GM12864 (cell line): Measurements from ENCODE around the gene RPS27A.
"Not testable (repeated sequence)": the region's sequence is repeated elsewhere in the genome, so short reads cannot be mapped to it uniquely, and the experiment has no call there.

Source experiments
- DNase-seq: peaks from one replicate; pipeline ENCODE4 v3.0.0-alpha.2; 2011; ENCODE audit warnings: low read depth
- H3K4me3 ChIP-seq: 2 replicates; pipeline ENCODE4 v1.5.1; 2011; ENCODE audit warnings: mild to moderate bottlenecking, low read depth, low read length, control low read depth
- TF ChIP-seq, protein P1 (sequence below): IDR thresholded peaks from 2 replicates; pipeline ENCODE4 v1.5.1; 2011; ENCODE audit warnings: low read depth, mild to moderate bottlenecking, moderate library complexity, low read length, control low read depth, inconsistent platforms; ENCODE audit errors: missing control alignments

Gene RPS27A

DNA sequence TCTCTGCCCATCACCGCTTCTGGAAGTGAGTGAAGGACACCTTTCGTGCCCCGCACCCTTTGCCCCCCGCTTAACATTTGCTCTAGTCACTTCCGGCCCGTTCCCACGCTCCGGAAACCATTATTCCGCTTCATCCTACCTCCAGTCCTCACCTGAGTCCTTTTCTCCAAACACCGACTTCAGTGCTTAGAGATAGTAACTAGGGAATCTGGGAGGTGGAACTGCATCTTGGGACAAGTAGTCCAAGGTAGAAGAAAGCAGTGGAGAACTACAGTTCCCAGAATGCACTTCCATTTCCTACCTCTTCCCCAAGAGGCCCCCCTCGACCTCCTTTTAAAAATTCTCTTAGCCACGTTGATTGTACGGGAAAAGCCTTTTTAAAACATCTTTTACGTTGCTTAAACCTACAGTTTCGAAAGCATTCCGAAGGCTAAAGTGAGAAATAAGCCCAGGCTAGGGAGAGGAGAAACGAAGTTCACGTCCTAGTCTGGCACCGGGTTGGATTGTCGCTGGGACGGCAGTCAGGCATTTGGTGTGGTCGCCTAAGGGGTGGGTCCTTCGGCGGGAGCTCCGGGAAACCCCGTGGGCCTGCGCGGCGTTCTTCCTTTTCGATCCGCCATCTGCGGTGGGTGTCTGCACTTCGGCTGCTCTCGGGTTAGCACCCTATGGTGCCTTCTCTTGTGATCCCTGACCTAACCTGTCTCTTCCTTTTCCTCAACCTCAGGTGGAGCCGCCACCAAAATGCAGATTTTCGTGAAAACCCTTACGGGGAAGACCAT lies at the start of gene RPS27A, which contains the start of gene CLHC1:
Gene RPS27A (plus strand): TSS at position 605 of the 779 bp plus-strand sequence. CDS start 137 bp downstream, at position 742.
Gene CLHC1 (minus strand): TSS at position 210 of the 779 bp plus-strand sequence. CDS start 9,882 bp downstream, outside the sequence.
- peak within 1 kb of the TSS; percentile 81 for H3K4me3 ChIP-seq
- TF ChIP-seq, protein P1, sequence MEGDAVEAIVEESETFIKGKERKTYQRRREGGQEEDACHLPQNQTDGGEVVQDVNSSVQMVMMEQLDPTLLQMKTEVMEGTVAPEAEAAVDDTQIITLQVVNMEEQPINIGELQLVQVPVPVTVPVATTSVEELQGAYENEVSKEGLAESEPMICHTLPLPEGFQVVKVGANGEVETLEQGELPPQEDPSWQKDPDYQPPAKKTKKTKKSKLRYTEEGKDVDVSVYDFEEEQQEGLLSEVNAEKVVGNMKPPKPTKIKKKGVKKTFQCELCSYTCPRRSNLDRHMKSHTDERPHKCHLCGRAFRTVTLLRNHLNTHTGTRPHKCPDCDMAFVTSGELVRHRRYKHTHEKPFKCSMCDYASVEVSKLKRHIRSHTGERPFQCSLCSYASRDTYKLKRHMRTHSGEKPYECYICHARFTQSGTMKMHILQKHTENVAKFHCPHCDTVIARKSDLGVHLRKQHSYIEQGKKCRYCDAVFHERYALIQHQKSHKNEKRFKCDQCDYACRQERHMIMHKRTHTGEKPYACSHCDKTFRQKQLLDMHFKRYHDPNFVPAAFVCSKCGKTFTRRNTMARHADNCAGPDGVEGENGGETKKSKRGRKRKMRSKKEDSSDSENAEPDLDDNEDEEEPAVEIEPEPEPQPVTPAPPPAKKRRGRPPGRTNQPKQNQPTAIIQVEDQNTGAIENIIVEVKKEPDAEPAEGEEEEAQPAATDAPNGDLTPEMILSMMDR: no peak
- DNase-seq: peak; percentile 91

DNA sequence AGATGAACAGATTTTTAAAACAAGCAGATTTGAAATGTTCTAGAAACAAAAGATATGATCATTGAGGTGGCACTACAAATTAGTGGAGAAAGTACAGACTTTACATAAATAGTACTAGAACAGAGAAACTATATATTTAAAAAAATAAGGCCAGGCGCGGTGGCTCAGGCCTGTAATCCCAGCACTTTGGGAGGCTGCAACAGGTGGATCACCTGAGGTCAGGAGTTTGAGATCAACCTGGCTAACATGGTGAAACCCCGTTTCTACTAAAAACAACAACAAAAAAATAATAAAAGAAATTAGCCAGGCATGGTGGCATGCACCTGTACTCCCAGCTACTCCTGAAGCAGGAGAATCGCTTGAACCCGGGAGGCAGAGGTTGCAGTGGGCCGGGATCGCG lies 45.7 kb upstream of the RPS27A start:
- DNase-seq, H3K4me3 ChIP-seq: not testable (repeated sequence)

DNA sequence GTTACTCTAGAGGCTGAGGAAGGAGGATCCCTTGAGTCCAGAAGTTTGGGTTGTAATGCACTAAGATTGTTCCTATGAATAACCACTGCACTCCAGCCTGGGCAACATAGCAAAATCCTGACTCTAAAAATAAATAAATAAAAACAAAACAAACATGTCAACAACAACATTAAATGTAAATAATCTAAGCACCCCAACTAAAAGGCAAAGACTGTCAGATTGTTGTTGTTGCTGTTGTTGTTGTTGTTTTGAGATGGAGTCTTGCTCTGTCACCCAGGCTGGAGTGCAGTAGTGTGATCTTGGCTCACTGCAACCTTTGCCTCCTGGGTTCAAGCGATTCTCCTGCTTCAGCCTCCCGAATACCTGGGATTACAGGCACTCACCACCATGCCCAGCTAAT lies 40.6 kb upstream of the RPS27A start:
- not testable (repeated sequence) for H3K4me3 ChIP-seq, DNase-seq

DNA sequence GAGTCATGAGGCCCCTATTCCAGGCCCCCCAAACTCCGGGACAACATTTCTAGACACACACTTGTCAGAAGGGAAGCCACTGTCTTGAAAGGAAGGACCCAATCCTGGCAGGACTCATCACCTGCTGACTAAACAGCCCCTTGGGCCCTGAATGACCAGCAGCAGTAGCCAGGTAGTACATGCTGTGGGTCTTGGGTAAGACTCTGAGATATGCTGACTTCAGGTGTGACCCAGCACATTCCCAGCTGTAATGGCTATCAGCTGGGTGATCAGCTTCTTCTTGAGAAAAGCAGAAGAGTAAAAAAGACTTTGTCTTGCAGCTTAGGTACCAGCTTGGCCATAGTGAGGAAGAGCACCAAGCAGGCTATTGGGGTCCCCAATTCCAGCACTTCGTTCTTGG lies 36.0 kb upstream of the RPS27A start:
- no peak for DNase-seq
- TF ChIP-seq, protein P1: no peak
- no peak overlapping the region for H3K4me3 ChIP-seq

DNA sequence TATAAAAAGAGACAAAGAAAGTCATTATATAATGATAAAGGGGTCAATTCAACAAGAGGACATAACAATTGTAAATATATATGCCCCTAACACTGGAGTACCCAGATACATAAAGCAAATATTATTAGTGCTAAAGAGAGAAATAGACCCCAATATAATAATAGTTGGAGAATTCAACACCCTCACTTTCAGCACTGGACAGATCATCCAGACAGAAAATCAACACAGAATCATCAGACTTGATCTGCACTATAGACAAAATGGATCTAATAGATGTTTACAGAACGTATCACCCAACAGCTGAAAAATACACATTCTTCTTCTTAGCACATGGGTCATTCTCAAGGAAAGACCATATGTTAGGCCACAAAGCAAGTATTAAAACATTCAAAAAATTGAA lies 32.1 kb upstream of the RPS27A start:
- TF ChIP-seq, protein P1: no peak
- no peak for DNase-seq
- H3K4me3 ChIP-seq: no peak overlapping the region

DNA sequence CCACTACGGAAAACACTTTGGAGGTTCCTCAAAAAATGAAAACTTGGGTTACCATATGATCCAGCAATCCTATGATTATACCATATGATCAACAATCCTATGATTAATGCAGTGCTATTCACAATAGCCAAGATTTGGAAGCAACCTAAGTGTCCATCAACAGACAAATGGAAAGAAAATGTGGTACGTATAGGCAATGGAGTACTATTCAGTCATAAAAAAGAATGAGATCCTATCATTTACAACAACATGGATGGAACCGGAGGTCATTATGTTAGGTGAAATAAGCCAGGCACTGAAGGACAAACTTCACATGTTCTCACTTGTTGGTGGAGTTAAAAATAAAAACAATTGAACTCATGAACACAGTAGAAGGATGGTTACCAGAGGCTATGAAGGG lies 28.0 kb upstream of the RPS27A start:
- TF ChIP-seq, protein P1: no peak
- H3K4me3 ChIP-seq: no peak overlapping the region
- no peak for DNase-seq

DNA sequence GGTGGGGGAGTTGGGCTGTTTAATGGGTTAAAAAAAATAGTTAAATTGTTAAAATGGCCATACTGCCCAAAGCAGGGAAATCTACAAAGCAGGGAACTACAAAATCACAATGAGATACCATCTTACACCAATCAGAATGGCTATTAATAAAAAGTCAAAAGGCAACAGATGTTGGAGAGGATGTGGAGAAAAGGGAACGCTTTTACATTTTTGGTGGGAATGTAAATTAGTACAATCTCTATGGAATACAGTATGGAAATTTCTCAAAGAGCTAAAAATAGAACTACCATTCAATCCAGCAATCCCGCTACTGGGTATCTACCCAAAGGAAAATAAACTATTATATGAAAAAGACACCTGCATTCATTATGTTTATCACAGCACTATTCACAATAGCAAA lies 27.5 kb upstream of the RPS27A start:
- TF ChIP-seq, protein P1: no peak

DNA sequence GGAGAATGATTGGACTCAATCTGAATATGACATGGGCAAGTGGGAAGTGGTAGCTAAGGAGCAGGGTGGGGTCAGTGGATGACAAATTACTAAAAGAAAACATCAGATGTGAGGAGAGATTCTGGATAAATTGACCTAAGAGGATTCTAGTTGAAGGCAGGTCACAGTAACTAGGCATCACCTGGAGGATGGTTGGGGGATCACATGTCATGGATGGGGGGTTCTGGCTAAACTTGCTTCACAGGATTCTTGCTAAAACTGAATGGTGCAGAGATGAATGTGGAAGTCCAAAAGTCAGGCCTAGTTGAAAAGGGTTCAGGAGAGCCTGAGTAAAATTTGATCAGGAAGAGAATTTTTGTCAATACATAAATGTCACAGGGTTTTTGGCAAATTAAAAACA lies 18.7 kb upstream of the RPS27A start:
- H3K4me3 ChIP-seq: no peak overlapping the region
- TF ChIP-seq, protein P1: peak; percentile 6
- no peak for DNase-seq

More for the DNA sequence above, 27.5 kb upstream of the RPS27A start:
- no peak overlapping the region for H3K4me3 ChIP-seq
- DNase-seq: no peak
